HEK293T (cell line): Measurements from ENCODE around the gene PKNOX1.
"Not testable (repeated sequence)": the region's sequence is repeated elsewhere in the genome, so short reads cannot be mapped to it uniquely, and the experiment has no call there.

Experiments used
- CTCF ChIA-PET: fragments of 350-600 bp; formaldehyde crosslinking; extraction: SDS; loops from one replicate; lab custom pipeline; 2021; ENCODE audit warnings: antibody characterized with exemption, inconsistent platforms; lab: Yijun Ruan, JAX
- POLR2A ChIA-PET: fragments of 350-600 bp; formaldehyde crosslinking; extraction: SDS; loops from one replicate; lab custom pipeline; 2020; ENCODE audit warnings: antibody characterized with exemption, inconsistent platforms; lab: Yijun Ruan, JAX
- DNase-seq: peaks from one replicate; pipeline ENCODE4 v3.0.0; 2012; ENCODE audit warnings: mixed read lengths; ENCODE audit errors: extremely low spot score
- ARNT ChIP-seq: fragments of 450-650 bp; IDR thresholded peaks from 2 replicates; pipeline ENCODE4 v1.6.1; 2017; ENCODE audit warnings: mild to moderate bottlenecking
- BHLHE40 ChIP-seq: fragments of 450-650 bp; IDR thresholded peaks from 2 replicates; pipeline ENCODE4 v1.6.1; 2016; ENCODE audit warnings: mild to moderate bottlenecking, moderate library complexity, borderline replicate concordance
- CTBP1 ChIP-seq: fragments of 450-650 bp; IDR thresholded peaks from 2 replicates; pipeline ENCODE4 v1.6.1; 2016; ENCODE audit warnings: borderline replicate concordance
- ELF4 ChIP-seq: fragments of 450-650 bp; IDR thresholded peaks from 2 replicates; pipeline ENCODE4 v1.6.1; 2017; ENCODE audit warnings: antibody characterized with exemption
- FOXA1 ChIP-seq: fragments of 450-650 bp; IDR thresholded peaks from 2 replicates; pipeline ENCODE4 v1.6.1; 2016; ENCODE audit warnings: mild to moderate bottlenecking
- FOXK2 ChIP-seq: fragments of 450-650 bp; IDR thresholded peaks from 2 replicates; pipeline ENCODE4 v1.6.1; 2016; ENCODE audit warnings: mild to moderate bottlenecking
- FOXM1 ChIP-seq: fragments of 450-650 bp; IDR thresholded peaks from 2 replicates; pipeline ENCODE4 v1.6.1; 2017; ENCODE audit warnings: mild to moderate bottlenecking, borderline replicate concordance
- HDGF ChIP-seq: fragments of 450-650 bp; IDR thresholded peaks from 2 replicates; pipeline ENCODE4 v1.6.1; 2017; ENCODE audit warnings: antibody characterized with exemption, borderline replicate concordance
- L3MBTL2 ChIP-seq: fragments of 450-650 bp; conservative IDR thresholded peaks from 2 replicates; pipeline ENCODE4 v1.6.1; 2016; ENCODE audit warnings: mild to moderate bottlenecking
- LEF1 ChIP-seq: fragments of 450-650 bp; IDR thresholded peaks from 2 replicates; pipeline ENCODE4 v1.6.1; 2017; ENCODE audit warnings: mild to moderate bottlenecking, borderline replicate concordance
- NFRKB ChIP-seq: fragments of 450-650 bp; IDR thresholded peaks from 2 replicates; pipeline ENCODE4 v1.6.1; 2016; ENCODE audit warnings: mild to moderate bottlenecking, moderate library complexity
- PKNOX1 ChIP-seq: fragments of 450-650 bp; IDR thresholded peaks from 2 replicates; pipeline ENCODE4 v1.6.1; 2016
- SP1 ChIP-seq: fragments of 450-650 bp; IDR thresholded peaks from 2 replicates; pipeline ENCODE4 v1.6.1; 2017
- SUZ12 ChIP-seq: fragments of 450-650 bp; IDR thresholded peaks from 2 replicates; pipeline ENCODE4 v1.6.1; 2016; ENCODE audit warnings: mild to moderate bottlenecking
- TARDBP ChIP-seq: fragments of 450-650 bp; IDR thresholded peaks from 2 replicates; pipeline ENCODE4 v1.6.1; 2016
- ZNF384 ChIP-seq: fragments of 450-650 bp; IDR thresholded peaks from 2 replicates; pipeline ENCODE4 v1.6.1; 2016

The PKNOX1 gene

DNA sequence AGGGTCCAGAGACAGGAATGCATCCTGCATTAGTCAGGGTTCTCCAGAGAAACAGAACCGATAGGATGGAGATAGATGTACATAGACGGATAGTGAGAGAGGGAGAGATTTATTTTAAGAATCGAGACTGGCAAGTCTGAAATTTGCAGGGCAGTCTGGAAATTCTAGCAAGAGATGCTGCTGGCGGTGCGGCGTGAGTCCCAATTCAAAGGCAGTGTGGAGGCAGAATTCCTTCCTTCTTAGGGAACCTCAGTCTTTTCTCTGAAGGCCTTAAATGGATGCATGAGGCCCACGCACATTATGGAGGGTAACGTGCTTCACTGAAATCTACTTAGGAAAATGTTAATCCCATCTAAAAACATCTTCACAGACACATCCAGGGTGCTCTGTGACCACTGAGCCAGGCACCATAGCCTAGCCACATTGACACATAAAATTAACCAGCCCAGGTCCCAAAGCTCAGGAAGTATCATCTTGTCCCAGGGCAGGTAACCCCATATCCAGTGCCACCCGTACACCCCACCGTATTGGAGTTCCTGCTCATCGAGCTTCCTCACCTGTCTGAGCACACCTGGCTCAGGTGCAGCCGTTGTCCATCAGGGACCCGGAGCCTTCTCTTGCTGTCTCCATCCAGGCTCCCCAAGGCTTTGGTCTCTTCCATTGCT is 9.7 kb upstream of the PKNOX1 start:
- CTCF ChIA-PET: no interaction called here
- DNase-seq: no peak
- POLR2A ChIA-PET: interaction anchor here (1.4 kb wide), 1 partner anchor 10 kb away, joined by 5 read pairs; the partner anchor contains the start of gene PKNOX1
- TF ChIP-seq FOXA1: no peak
- TF ChIP-seq ZNF384: no peak
- TF ChIP-seq L3MBTL2: no peak
- TF ChIP-seq FOXM1: no peak

GRCh38 chr21:42965211-42965560 is 9.2 kb upstream of the PKNOX1 start:
- no peak for TF ChIP-seq ARNT
- no peak for TF ChIP-seq LEF1
- TF ChIP-seq TARDBP: no peak
- no peak for TF ChIP-seq PKNOX1
- no peak for TF ChIP-seq HDGF
- TF ChIP-seq SUZ12: no peak
- no peak for TF ChIP-seq ZNF384
- no peak for TF ChIP-seq FOXK2
- TF ChIP-seq BHLHE40: no peak
- no peak for TF ChIP-seq NFRKB
- TF ChIP-seq L3MBTL2: no peak
- no peak for TF ChIP-seq SP1
- ChIA-PET POLR2A (interaction anchor here (1.4 kb wide), 1 partner anchor 9 kb away, joined by 5 read pairs; the partner anchor contains the start of gene PKNOX1), CTCF (no interaction called here)
- no peak for DNase-seq

DNA sequence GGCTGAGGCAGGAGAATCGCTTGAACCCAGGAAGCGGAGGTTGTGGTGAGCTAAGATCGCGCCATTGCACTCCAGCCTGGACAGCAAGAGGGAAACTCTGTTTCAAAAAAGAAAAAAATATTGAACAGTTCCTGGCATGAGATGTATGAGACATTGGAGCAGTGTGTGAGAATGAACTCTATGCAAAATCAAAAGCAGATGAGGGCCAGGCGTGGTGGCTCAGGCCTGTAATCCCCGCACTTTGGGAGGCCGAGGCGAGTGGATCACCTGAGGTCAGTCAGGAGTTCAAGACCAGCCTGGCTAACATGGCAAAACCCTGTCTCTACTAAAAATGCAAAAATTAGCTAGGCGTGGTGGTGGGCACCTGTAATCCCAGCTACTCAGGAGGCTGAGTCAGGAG is 6.7 kb upstream of the PKNOX1 start:
- DNase-seq, POLR2A ChIA-PET: not testable (repeated sequence)
- CTCF ChIA-PET: interaction anchor here (0.7 kb wide), 1 partner anchor 29 kb away, joined by 3 read pairs; no protein-coding TSS in a partner anchor

DNA sequence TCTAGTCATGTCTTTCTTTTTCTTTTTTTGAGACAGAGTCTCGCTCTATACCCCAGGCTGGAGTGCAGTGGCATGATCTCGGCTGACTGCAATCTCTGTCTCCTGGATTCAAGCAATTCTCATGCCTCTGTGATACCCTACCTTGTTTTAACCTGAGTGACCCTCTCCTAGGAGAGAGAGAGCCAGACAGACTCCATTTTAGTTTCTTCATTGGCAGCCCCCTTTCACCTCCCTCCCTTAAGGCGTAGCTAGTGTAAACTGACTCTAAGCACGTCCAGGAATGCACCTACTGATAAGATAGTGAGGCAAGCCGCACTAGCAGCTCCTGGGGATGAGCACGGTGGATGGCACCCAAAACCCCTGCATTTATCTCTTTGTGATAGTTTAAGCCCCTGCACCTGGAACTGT is 5.2 kb upstream of the PKNOX1 start:
- CTCF ChIA-PET: no interaction called here
- no peak for DNase-seq
- POLR2A ChIA-PET: no interaction called here
- TF ChIP-seq ZNF384 (no peak), FOXK2 (no peak), HDGF (no peak), TARDBP (no peak), LEF1 (no peak), CTBP1 (no peak), ELF4 (no peak), SP1 (no peak), L3MBTL2 (no peak), PKNOX1 (no peak)

- DNase-seq: no peak
- ChIA-PET POLR2A (interaction anchor here (1.1 kb wide), 1 partner anchor 8 kb away, joined by 3 read pairs; no protein-coding TSS in a partner anchor), CTCF (no interaction called here)
- TF ChIP-seq TARDBP (no peak), FOXA1 (no peak), HDGF (no peak), LEF1 (no peak), PKNOX1 (no peak), ELF4 (no peak), SUZ12 (no peak), BHLHE40 (no peak), L3MBTL2 (no peak), CTBP1 (no peak), NFRKB (no peak), ARNT (no peak), ZNF384 (no peak), SP1 (no peak), FOXM1 (no peak), FOXK2 (no peak)
These were observed 3.3 kb upstream of the PKNOX1 start for GRCh38 chr21:42970946-42971653.

GRCh38 chr21:42971897-42972275 is 2.5 kb upstream of the PKNOX1 start:
- no peak for DNase-seq
- POLR2A ChIA-PET: interaction anchor here (1.1 kb wide), 1 partner anchor 9 kb away, joined by 3 read pairs; no protein-coding TSS in a partner anchor
- no peak for TF ChIP-seq SUZ12
- CTCF ChIA-PET: no interaction called here

DNA sequence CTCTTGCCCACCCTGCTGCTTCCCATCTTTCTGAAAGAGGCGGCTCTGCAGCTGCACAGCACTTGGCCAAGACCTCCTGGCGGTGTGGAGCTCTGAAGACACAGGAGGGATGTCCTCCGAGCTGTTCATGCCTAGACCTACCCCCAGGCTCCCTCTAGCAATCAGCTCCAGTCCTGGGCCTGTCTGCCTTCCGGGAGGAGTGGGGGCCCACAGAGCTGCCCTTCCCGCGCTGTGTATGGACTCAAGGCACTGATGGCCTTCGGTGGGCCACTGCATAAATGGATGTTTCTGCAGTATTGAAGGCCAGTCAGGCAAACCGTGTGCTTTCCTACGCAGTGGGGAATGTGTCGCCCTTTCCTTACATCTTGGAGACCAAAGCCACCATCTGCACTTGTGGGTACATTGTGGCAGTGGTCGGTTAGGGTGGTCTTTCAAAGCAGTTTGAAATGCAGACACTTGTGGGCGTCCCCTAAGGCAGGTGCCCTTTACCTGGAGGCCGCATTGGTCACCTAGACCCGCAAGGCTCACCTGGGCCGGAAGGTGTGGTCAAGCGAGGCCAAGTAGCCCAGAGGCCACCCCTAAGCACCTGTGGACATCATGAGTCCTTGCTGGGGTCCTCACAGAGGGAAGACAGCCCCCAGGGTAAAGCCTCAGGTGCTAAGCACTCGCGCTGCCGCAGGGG is 912 bp upstream of the PKNOX1 start:
- TF ChIP-seq CTBP1 (no peak), L3MBTL2 (no peak), ARNT (no peak), NFRKB (no peak), PKNOX1 (no peak), LEF1 (no peak), TARDBP (no peak), ZNF384 (no peak), FOXK2 (no peak), FOXM1 (no peak), SP1 (no peak), ELF4 (no peak), BHLHE40 (no peak), FOXA1 (no peak), SUZ12 (no peak), HDGF (no peak)
- no peak for DNase-seq
- ChIA-PET CTCF (interaction anchor here (0.7 kb wide), 1 partner anchor 42 kb away, joined by 3 read pairs; no protein-coding TSS in a partner anchor), POLR2A (interaction anchor here (0.9 to 1.0 kb wide), 3 partner anchors 11 to 24 kb away, joined by 3 to 4 read pairs (median 3); no protein-coding TSS in a partner anchor)
